HG02759 (cell line): ENCODE measurements around the gene SLC25A18.

Experiments used
- ATAC-seq: cut with Tn5 transposase; IDR thresholded peaks from one replicate; pipeline ENCODE4 v1.9.1; 2021; ENCODE audit warnings: mild to moderate bottlenecking, moderate library complexity; ENCODE audit not compliant: unreplicated experiment

SLC25A18 gene

DNA sequence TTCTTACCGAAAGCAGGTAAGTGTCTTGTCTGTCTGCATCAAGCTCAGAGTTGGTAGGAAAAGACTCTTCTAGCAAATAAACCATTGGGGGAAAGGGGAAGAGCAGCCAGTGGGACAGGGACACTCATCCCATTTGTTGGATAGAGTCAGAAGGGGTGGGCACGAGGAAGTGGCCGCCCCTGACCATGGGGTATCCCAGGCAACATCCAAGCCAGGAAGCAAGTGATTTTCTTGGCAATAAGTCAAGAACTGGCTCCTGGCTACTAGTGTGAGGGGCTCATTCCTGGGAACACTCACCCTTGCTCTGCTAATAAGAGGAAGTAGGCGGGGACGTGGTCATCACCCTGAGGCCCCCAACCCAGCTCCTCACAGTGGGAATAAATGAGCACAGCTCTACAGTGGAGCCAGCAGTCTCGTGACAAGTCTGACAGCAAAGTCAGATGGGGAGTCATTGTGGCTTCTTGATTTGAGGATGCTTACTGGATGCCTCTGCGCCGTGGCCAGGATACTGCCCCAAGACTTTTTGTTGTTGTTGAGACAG, 6.7 kb downstream of the SLC25A18 start:
- no peak for ATAC-seq

DNA sequence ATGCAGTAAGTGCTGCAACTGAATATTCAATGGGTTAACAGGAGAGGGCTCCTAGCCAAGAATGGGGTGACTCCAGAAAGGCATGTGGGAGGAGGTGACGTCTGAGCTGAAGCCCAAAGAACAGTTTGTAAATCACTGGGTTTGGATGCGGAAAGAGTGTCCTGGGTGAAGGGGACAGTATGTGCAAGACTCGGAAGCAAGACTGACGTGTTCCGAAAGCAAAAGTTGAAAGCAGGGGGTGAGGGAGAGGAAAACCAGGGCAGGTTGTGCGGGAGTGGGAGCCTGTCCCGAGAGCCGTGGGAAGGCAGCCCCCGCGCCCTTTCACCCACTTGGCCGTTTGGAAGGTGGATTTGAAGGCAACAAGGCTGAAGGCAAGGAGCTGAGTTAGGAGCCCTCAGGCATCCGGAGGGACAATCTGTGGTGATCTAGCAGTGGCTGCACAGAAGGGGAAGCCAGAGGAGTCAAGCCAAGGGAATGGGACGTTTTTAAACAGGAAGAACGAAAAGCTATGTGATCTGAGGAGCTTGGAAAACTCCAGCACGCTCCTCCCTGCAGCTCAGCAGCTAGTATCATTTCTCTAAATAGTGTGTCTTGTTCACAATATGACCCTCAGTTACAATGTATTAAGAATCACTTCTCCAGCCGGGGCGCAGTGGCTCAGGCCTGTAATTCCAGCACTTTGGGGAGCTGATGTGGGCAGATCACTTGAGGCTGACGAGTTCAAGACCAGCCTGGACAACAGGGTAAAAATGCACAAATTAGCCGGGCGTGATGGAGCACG, 7.7 kb downstream of the SLC25A18 start:
- ATAC-seq: no peak

DNA sequence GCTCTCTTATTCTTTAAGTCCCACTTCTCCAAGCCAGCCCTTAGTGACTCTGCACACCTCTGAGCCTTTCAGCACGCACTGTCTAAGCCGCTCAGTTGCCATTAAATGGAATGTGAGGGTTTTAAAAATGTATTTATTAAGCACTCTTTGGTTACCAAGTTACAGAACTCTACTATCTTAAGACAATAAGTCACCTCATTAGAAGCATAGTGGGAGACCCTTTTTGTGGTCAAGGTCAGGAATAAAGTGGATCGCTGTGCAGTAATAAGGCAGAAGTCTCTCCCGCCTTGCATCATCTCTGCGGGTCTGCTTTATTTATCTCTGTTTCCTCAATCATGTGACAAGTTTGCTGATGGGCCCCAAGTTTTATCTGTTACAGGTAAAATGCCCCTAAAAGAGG, 11.9 kb downstream of the SLC25A18 start:
- ATAC-seq: no peak

DNA sequence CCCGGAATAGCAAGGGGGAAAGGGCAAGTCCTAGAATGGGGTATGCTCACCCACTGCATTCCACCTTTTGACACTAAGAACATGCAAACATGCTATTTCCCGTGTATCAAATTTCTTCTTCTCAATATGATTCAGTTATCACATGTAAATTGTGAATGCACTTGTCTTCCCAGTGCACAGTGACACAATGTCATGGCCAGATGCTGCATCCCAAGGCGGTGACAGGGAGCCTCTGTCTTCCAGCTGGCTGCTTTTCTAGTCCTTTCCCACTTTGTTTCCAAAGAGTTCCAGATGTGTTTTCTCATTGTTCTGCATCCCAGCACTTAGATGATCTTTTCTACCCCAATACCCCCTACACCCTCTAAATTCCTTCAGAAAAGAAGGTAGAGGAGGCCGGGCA, 12.4 kb downstream of the SLC25A18 start:
- no peak for ATAC-seq

DNA sequence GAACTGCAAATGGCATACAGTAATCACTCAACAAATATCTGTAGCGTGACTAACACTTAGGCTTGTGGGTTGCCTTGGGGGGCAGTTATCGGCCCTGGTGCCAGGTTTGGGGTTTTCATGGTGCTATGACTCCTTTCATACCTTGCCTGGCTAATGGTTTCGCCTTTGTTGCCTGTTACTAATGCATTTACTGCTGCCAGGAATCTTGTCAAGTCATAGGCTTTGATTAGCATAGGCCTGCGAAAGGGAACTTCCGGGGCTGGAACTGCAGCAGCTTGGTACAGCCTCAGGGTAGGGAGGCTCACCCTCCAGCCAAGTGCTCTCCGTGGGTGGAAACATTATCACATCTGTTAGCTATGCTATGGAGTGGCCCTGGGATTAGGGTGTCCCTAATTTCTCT, 13.2 kb downstream of the SLC25A18 start:
- no peak for ATAC-seq

DNA sequence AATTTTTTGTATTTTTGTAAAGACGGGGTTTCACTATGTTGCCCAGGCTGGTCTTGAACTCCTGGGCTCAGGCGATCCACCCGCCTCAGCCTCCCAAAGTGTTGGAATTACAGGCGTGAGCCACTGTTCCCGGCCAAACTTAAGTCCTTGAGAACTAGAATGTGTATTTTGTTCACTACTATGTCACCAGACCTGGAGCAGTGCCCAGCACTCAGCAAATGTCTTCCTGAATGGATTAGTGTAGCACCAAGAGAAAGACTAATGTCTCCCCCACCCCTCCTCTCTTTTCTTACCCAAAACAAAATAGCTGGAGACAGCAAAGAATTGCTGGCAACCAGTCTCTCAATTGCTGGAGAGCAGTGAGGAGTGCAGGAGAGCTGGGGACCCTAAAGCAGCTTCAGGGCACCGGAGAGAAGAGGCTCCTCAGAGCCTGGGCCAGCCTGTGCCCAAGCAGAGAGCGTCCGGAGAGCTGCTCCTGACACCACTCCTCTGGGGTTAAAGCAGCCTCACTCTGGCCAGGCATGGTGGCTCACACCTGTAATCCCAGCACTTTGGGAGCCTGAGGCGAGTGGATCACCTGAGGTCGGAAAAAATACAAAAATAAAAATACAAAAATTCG, 14.9 kb downstream of the SLC25A18 start:
- no peak for ATAC-seq

DNA sequence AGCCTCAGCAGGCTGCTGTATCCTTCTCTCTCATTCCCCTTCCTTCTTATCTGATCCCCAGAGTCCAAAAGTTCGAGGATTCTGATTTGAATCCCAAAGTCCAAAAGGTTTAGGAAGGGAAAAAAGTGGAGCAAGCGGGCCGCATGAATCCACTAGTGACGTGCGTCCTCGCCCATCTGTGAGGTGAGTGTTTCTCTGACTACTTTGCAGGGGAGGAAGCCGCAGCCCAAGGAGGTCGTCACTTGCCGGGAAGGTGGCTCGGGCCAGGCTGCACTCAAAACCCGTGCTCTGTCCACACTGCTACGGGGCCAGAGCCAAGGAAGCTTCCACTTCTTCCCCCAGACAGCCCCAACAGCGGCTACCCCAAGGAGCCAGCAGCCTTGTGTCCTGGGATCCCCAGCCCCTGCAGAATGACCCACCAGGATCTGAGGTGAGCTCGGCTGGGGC, 16.3 kb downstream of the SLC25A18 start:
- ATAC-seq: no peak

DNA sequence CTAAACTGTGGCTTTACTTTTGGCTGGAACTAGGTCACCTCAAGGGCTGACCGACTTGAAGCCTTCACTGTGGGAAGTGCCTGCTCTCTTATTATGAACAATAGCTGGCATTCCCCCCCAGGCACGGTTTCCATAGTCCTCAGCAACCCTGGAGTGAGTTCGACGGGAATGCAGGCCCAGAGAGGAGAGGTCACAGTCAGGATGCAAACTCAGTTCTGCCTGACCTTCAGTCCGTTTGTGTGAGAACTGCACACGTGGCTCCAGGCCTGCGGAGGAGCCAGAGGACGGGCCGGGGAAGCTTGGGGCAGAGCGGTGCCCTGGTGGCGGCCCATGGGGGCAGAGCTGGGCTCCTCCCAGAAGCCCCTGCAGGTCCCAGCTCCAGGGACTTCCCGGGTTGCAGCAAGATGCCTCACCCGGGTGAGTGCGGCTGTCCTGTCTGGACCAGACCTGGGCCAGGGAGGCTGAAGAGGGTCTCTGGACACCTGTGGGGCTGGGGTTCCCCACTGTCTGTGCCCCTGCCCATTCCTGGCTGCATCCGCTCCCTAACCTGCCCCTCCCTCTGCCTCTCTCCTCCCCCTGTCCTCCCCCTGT, 17.2 kb downstream of the SLC25A18 start:
- ATAC-seq: no peak

DNA sequence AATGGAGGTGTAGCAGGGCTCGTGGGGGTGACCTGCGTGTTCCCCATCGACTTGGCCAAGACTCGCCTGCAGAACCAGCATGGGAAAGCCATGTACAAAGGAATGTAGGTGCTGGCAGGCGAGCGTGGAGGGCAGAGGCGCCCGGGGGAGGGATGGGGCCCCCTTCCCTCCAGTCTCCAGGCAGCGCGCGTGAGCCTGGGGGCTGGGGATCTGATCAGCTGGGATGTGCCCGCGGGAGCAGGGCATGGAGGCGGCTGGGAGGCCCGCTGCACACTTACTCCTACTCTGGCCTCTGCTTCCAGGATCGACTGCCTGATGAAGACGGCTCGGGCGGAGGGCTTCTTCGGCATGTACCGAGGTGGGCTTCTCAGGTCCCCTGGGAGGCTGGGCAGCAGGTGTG, 17.8 kb downstream of the SLC25A18 start:
- ATAC-seq: no peak

DNA sequence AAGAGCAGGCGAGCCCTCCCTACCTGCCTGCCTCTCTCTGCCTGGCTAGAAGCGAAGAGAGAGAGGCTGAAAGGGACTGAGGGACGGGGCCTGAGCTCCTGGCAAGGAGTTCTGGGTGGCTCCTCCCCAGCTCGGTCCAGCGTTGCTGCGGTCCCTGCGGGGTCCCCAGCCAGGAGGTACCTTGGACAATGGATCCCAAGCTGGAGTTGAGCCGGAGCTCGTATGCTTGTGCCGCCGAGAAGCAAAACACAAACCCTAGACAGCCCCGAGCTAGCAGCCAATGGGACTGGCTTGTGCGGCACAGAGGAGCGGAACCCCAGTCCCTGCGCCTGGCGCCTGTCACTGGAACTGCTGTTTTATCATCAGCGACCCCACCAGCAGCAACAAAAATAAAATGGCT, 18.3 kb downstream of the SLC25A18 start:
- no peak for ATAC-seq

DNA sequence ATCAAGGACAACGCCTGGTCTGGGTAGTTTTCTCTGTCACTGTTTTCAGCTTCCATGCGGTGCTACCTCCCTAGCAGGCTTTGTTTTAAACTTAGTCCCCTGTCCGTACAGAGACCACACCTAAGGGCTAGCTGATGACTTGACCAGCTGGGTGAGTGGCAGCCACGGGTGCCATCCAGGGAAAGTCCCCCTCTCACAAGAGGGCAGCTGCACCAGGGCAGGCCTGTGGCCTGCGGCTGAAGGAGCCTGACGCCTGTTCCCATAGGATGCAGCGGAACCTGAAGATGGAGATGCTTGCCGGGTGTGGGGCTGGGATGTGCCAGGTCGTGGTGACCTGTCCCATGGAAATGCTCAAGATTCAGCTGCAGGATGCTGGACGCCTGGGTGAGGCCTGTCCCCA, 19.9 kb downstream of the SLC25A18 start:
- no peak for ATAC-seq

DNA sequence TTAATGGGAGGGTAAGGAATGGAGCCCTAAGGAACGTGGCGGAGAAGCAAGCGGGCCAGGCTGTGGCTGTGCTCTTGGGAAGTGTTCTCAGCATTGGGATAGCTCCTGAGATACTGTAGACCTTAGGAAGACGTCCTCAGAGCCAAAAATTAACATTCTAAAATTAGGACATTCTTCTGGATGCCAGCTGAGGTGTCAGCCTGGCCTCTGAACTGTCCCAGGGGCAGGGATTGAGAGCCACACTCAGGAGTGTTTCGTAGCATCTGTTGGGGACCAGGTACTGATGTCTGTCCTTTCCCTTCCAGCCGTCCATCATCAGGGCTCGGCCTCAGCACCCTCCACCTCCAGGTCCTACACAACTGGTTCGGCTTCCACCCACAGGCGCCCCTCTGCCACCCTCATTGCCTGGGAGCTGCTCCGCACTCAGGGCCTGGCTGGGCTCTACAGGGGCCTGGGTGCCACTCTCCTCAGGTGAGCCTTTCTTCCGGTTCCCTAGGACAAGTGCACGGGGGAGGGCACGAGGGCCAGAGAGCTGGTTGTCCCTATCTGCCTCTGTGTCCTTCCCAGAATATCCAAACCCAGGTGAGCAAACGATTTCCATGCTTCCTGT, 23.6 kb downstream of the SLC25A18 start:
- no peak for ATAC-seq

DNA sequence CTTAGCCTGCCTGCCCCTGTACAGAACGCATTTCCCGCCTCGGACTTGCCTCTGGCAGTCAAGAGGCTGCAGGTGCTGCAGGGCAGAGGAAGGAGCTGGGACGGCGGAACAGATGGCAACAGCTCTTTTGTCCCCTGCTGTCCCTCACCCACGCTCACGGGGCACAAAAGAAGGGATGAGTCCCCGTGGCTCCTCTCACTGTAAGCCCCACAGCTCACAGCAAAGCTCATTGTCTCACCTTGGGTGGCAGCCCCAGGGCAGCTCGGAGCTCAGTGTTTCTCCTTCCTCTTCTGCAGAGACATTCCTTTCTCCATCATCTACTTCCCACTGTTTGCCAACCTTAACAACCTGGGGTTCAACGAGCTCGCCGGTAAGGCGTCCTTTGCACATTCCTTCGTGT, 24.3 kb downstream of the SLC25A18 start:
- ATAC-seq: no peak

DNA sequence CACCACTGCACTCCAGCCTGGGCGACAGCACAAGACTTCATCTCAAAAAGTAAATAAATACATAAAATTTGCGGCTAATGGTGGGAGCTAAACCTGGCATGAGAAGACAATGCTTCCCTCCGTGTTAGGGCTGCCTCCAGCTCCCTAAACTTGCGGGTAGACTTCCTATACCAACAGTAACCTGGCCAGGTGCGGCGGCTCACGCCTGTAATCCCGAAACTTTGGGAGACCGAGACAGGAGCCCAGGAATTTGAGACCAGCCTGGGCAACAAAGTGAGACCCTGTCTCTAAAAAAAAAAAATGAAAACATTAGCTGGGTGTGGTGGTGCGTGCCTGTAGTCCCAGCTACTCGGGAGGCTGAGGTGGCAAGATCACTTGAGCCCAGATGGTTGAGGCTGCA, 25.3 kb downstream of the SLC25A18 start:
- no peak for ATAC-seq

DNA sequence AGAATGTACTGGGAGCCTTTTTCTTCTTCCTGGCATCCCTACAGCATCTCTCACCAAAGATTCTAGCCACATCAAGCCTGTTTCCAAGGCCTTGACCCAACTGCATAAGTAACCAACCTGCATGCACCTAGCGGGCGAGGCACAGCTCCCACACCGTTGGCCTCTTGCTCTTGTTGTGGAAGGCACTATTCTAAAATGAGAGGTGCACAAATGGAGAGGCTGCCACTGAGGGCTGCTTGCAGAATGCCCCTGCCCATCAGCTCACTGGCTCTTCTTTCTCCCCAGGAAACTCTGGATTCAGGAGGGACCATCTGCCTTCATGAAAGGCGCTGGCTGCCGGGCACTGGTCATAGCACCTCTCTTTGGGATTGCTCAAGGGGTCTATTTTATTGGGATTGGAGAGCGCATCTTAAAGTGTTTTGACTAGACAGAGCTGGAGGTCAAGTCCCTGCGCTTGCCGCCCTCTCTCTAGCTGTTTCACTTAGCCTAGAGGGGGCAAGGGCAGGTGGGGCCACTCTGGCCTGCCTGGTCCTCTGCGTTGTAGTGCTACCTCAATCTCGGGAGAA, 26.6 kb downstream of the SLC25A18 start:
- no peak for ATAC-seq

DNA sequence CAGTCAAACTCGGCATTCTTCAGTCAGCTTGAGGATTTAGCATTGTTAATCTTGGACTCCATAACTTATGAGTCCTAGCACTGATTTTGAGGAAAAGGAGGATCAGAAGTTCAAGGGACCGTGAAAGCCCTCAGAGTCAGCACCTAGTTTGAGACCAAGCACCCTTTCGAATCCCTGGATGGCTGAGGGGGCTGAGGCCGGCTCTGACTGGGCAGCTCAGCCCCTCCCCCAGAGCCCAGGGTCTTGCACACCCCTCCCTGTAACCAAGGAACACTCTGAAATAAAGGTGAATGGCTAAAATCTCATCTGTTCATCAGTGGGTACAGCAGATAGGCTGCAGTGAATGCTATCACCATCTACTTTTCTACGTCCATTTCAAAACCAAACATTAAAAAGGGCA, 27.3 kb downstream of the SLC25A18 start:
- ATAC-seq: no peak

DNA sequence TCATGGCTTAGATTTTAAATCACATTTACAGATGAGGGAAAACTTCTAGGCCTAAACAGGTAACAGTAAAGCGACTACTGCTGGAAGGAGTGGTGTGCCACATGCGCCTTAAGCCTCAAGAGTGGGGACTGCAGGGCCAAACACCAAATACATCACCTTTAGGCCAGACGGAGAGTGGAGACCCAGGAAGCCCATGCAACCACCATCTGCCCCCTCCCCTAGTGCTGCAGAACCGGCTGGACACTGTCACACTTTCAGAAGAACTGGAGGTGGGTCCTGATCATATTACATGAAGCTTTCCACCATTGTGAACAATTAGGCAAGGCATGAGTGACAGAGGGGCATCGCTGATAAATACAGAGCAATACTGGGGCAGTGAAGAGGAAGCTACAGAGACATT, 28.9 kb downstream of the SLC25A18 start:
- no peak for ATAC-seq

DNA sequence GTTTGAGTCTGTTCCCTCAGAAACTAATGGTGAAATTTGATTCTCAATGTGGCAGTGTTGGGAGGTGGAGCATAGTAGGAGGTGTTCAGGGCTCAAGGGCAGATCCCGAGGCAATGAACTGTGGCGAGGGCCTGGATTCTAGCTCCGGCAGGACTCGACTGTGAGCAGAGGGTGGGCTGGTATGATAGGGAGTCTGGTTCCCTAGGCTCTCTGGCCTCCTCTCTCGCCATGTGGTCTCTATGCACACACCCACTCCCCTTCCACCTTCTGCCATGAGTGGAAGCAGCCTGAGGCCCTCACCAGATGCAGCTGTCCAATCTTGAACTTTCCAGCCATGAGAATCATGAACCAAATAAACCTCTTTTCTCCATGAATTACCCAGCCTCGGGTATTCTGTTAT, 32.9 kb downstream of the SLC25A18 start:
- no peak for ATAC-seq

DNA sequence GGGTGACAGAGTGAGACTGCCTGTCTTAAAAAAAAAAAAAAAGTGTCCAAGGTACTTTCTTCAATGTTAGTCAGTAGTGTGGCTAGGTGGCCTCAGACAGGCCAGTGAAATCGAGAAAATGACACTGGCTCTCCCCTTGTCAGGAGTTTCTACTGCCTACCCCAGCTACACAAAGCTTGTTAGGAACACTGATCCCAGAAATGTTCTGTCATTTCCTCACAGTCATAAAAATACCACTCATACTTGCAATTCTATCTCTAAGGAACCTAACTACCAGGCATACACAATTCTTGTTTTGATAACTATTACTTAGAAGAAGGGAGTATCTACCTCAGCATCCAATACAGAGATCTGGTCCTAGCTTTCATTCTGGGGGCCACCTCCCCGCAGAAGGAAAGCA, 33.9 kb downstream of the SLC25A18 start:
- no peak for ATAC-seq

DNA sequence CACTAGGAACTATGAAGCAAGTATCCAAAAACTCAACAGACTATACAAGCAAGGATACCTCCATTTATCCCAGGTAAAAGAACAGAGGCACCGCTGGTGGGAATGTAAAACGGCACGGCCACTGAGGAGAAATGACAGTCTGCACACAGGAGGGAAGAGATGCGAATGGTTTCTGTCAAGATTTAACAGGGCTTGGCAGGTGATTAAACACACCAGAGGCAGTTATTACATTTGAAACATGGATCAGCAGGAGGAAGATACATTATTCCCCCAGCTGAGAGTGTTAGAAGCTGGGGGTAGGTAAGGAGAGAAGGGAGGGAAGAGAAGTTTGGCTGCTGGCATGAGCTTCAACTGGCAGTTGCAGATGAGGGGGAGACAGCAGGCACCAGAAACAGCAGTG, 35.0 kb downstream of the SLC25A18 start:
- no peak for ATAC-seq

DNA sequence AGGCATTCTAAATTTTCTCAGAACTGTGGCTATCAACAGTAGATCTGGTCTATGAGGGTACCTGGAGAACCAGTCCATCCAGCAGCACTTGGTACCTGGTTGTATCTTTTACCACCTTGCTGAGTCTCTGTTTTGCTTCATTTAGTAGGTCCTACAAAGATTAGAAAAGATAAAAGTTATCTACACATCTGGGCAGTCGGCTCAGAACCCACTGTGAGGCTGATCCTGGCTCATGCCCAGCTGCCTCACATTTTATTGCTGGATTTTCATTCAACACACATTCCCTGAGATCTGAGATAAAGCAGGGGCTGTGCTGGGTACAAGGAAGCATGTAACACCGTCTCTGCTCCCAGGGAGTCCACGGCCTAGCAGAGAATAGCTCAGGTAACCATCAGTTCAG, 37.7 kb downstream of the SLC25A18 start:
- no peak for ATAC-seq
